GM18870 (cell line): ENCODE data around the gene MARK1.
"Not testable (repeated sequence)": the region's sequence is repeated elsewhere in the genome, so short reads cannot be mapped to it uniquely, and the experiment has no call there.

ENCODE experiments used
- ATAC-seq: cut with Tn5 transposase; IDR thresholded peaks from one replicate; pipeline ENCODE4 v1.9.1; 2021; ENCODE audit warnings: moderate library complexity; ENCODE audit not compliant: unreplicated experiment

MARK1 gene

DNA sequence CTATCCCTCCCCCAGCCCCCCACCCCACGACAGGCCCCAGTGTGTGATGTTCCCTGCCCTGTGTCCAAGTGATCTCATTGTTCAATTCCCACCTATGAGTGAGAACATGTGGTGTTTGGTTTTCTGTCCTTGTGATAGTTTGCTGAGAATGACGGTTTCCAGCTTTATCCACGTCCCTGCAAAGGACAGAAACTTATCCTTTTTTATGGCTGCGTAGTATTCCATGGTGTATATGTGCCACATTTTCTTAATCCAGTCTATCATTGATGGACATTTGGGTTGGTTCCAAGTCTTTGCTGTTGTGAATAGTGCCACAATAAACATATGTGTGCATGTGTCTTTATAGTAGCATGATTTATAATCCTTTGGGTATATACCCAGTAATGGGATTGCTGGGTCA, 77.7 kb downstream of the MARK1 start:
- ATAC-seq = not testable (repeated sequence)

DNA sequence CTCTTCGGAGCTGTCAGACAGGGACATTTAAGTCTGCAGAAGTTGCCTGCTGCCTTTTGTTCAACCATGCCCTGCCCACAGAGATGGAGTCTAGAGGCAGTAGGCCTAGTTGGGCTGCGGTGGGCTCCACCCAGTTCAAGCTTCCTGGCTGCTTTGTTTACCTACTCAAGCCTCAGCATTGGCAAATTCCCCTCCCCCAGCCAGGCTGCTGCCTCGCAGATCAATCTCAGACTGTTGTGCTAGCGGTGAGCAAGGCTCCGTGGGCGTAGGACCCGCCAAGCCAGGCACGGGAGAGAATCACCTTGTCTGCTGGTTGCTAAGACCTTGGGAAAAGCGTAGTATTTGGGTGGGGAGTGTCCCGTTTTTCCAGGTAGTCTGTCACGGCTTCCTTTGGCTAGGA, 83.2 kb downstream of the MARK1 start:
- ATAC-seq = not testable (repeated sequence)

DNA sequence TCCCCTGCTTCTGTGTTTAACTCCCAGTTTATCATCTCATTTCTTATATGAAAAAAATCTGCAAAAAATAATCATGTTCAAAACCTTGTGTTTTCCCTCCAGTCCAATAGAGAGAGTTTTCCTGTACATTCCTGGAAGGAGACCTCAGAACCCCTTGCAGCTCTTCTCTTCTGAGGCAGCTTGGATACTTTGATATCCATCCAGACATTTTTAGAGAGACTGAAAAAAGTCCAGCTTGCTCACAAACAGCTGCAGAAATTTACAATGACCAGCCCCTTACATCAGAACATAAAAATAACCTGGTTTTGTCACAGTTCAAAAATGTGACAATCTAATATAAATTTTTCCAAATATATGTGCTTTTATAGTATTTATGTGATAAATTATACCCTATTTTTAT, 88.9 kb downstream of the MARK1 start:
- ATAC-seq = no peak

DNA sequence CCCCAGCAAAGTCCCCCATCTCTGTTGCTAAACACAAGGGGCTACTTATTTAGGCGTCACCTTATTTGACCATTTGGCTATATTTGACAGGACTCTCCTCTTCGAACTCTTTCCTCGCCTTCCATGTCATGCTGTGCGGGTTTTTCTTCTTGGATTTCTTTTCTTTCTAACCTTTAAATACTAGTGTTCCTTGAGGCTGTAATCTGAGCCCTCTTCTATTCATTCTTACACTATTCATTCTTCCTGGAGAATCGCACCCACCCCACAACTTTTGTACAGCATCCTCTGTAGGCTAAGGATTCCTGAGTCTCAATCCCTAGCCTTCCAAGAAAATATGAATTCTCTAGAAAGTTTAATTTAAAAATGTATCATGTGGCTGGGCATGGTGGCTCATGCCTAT, 100.5 kb downstream of the MARK1 start:
- ATAC-seq = no peak

DNA sequence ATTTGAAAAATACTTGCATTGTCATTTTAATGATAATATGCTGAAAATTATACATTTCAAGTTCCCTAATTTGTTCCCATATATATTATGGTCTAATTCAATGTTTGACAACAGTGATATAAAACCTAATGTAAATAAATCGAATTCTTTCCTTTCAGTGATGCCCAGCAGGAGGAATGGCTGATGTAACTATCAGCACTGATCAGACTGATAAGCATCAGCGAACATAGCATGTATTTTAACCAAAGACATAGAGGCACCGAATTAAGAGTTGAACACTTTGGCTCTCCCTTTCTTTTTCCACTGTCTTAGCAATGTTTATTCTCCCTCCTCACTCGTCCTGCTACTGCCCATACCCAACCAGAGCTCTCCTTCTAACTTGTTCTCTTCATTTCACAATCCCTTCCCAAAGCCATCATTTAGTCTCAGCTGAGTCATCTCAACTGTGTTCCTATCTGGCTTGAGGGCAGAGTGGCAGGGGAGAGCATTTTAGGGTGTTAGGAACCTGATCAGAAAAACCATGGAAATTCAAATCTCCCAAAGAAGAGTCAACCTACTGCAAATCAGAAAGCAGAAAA, 103.4 kb downstream of the MARK1 start:
- no peak for ATAC-seq

DNA sequence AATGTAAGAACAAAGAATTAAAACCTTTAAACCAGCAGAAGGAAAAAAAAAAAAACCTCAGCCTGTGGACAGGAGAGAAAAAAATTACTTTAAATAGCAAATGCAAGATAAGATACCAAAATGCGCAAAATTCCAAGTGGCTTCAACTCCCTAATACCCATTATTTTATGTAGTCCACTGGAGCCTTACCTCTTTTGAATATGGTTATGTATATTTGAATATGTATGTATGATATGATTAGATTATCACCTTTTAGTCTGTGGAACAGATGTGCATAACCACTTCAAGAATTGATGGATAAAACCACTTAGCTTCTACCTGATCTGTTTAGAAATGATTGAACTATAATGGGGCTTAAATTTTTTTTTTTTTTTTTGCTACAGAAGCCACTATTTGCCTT, 109.8 kb downstream of the MARK1 start:
- no peak for ATAC-seq

DNA sequence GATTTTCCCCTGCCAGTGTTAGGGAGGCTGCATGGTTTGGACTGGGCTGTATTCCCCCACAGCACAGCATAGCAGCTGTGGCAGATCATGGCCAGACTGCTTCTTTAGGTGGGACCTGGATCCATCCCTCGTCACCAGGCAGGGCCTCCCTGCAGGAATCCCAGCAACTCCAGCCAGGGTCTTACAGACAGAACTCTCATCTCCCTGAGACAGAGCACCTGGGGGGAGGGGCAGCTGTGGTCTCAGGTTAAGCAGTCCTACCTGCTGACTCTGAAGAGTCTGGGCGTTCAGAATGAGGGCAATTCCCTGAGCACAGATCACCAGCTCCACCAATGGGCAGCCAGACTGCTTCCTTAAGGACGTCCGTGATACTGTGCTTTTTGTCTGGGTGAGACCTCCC, 114.3 kb downstream of the MARK1 start:
- no peak for ATAC-seq

DNA sequence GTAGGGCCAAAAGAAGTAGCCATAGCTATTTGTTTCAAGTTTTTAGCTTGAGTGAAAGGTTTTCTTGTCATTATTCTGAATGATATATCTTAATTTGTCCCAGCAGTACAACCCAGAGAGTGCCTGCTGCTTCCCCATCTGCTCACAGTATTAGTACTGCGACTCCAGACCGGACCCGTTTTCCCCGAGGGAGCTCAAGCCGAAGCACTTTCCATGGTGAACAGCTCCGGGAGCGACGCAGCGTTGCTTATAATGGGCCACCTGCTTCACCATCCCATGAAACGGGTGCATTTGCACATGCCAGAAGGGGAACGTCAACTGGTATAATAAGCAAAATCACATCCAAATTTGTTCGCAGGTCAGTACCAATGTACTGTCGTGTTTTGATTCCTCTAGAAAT, 125.1 kb downstream of the MARK1 start:
- no peak for ATAC-seq

DNA sequence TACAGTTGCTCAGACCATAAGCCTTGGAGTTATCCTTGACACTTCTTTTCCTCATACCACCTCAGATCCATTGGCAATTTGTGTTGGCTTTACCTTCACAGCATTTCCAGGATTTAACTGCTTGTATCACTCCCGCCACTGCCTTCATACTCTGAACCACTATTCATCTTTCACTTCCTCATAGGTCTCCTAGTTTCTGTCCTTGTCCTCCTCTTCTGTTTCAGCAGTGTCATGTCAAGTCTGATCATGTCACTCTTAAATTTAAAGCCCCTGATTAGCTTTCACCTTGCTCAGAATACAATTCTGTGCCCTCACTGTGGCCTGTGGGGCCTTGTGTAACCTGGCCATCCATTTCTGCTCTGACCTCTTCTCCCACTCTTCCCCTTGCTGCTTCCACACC, 127.6 kb downstream of the MARK1 start:
- ATAC-seq = peak; percentile 94

DNA sequence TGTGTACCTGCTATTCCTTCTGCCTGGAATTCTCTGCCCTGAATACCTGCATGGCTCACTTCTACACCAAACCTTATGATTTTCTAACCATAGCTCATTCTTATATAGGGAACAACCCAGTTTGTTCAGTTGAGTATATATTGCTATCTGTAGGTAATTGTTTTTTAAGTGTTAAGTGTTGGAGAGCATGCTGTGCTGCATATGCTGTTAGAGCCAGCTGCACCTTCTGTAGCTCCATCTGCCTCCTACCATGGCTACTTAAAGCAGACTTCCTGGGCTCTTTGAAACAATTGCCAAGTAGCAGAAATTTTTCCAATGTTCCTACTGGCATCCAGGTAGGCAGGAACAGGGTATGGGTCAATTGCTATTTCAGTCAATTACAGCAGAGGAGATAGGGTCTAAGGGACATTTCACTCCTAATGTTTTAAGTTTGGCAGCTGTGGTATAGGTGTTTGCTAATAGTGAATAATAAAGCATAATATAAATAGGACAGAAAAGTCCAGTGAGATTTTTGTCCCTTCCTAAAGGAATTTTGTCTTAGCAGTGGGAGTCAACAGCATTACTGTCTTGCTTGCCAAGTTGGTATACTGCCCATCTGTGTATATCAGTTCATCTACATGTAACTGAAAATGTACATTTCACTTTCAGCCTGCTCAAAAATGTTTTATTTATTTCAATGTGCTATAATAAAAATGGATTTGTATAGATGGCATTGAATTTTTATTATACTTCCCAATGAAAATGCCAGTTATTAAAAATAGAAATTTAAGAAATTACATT, 128.2 kb downstream of the MARK1 start:
- ATAC-seq = no peak

DNA sequence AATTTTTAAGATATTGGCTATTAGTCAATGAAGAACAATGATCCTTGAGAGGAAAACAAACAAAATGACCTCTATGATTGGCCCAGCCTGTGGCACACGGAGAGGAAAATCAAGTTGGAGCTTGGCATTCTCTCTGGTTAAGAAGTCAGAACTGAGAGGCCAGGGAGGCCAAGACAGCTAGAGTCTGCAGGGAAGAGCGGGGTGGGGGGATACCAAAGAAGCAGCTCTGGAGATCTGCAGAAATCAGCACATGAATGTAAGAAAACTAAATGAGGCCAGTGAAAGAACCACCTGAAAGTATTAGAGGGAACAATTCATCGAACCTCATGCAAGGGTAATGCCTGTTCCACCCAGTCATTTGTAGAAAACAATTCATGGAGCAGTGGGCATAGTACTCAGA, 138.4 kb downstream of the MARK1 start:
- no peak for ATAC-seq

DNA sequence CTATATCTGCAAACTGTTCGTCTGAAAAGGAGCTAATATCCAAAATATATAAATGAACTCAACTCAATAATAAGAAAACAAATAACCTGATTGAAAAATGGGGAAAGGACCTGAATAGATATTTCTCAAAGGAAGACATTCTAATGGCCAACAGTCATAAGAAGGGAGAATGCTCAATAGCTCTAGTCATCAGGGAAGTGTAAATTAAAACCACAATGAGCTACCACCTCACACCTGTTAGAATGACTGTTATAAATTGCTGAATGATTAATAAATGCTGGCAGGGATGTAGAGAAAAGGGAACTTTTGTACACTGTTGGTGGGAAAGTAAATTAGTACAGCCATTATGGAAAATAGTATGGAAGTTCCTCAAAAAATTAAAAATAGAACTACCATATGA, 141.1 kb downstream of the MARK1 start:
- ATAC-seq = no peak

DNA sequence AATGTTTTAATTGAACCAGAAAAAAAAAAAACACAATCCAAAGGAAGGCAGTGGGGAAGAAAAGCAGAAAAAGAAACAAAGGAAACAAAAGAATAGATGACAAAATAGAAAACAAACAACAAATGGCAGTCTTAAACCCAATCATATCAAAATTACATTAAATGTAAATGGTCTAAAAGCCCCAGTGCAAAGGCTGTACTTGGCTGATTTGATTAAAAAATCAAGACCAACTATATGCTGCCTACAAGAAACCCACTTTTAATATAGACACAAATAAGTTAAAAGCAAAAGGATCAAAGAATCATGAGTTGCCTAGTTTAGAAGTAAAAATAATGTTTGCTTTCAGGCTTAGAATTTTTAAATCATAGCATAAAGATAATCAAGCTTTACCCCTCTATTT, 142.4 kb downstream of the MARK1 start:
- no peak for ATAC-seq

DNA sequence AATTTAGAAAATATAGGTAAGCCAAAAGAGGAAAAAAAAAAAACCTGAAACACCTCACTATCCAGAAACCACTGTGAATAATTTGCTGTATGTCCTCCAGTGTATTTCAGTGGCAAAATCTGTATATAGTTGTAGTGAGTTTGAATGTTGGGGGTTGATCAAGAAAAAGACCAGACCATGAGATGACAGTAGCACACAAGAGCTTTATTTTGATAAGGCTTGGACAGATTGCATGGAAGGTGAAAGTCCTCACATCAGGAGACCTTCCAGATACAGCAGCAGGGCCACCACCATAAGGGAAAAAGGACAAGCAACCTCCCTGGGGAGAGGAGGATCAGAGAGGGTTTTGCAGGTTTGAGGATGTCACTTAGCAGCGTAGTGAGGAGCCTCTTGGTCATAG, 146.0 kb downstream of the MARK1 start:
- no peak for ATAC-seq

DNA sequence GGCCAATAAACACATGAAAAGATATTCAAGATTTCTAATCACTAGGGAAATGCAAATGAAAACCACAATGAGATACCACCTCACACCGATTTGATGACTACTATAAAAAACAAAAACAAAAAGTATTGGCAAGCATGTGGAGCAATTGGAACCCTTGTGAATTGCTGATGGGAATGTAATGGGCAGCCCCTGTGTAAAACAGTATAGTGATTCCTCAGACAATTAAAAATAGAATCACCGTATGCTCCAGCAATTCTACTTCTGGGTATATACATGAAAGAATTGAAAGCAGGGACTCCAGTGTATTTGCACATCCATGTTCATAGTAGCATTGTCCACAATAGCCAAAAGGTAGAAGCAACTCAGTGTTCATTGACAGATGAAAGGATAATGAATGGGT, 149.3 kb downstream of the MARK1 start:
- no peak for ATAC-seq

DNA sequence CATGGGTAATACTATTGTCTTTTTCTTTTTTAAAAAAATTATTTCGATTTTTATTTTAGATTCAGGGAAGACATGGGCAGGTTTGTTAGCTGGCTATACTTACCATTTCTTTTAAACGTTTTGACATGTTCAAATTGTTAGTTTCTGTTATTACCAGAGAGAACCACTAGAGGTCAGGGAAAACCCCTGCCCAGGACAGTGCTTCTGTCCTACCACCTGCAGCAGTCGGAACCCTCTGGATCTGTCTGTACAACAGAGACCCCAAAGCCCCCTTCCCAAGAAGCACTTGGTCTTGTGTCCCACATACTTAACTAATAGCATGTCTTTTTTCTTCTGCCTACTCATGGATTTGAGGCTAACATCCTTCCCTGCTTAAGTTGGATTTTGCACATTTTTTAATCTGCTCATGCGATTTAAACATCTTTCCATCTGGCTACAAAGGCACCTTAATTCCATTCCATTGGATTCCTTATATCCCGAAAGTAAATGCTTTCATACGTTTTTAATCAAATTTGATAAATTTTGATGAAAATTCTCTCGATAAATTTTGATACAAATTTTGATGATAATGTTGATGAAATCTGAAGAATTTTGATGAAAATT, 152.2 kb downstream of the MARK1 start:
- peak; percentile 94 for ATAC-seq

DNA sequence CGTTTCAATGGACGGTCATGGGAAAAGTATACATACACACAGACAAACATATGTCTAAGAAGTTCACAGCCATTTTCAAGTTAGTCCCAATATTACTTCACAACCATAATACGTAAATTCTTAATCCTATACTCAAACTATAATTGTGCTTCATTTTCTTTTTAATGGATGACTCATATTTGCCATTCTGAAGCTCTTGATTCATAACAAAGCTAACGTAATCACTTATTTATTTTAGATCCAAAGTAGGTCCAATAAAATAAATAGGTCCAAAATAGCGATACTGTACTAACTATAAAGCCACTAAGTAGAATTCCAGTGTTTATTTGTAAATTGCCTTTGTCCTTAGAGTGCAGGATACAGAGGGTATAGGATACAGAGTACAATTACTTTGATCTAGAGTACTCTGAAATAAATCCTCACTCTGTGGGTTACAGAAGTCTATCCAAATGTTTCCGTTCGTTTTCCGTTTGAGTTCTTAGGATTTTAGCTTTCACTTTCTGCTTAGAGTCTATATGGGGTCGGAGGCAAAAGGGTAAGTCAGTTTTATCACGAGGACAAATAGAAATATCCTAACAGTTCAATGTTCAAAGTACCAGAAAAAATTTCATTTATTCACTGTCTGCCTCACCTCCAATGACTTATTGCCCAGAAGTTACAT, 153.4 kb downstream of the MARK1 start:
- no peak for ATAC-seq

DNA sequence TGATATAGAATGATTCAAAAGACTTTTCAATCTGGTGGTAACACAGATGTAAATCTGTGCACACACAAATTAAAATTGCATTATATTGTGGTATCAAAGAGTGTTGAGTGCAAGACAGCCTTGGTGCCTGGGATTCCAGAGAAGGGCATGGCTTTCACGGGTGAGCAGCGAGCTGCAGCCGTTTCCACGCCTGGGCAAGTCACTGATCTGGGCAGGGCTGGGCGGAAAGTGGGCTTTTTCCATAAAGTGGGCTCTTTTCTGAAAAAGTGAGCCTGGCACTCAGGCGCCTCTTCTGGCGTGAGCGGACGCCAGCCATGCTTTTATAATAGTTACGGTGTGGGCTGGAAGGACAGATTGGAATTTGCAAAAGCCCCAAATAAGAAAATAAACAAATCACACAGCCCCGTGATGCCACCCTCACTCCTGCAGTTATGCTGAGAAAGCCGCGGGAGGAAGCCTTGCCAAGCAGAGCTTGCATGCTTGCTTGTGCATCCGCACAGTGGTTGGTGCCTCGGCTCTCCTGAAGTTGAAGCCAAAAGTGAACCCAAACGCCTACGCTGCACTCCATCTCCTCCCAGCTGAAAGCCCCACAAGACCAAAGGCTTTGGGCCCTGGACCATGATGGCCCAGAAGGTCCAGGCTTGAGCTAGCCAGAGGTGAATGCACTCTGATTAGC, 155.1 kb downstream of the MARK1 start:
- no peak for ATAC-seq

DNA sequence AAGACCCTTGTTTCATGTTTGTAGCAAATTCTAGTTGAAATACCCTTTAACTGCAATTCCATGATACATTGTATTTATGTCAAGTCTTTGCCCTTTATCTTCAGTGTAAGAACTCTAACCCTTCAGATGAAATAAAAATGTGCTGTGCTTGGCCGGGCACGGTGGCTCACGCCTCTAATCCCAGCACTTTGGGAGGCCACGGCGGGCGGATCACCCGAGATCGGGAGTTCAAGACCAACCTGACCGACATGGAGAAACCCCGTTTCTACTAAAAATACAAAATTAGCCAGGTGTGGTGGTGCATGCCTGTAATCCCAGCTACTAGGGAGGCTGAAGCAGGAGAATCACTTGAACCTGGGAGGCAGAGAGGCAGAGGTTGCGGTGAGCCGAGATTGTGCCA, 155.8 kb downstream of the MARK1 start:
- not testable (repeated sequence) for ATAC-seq

DNA sequence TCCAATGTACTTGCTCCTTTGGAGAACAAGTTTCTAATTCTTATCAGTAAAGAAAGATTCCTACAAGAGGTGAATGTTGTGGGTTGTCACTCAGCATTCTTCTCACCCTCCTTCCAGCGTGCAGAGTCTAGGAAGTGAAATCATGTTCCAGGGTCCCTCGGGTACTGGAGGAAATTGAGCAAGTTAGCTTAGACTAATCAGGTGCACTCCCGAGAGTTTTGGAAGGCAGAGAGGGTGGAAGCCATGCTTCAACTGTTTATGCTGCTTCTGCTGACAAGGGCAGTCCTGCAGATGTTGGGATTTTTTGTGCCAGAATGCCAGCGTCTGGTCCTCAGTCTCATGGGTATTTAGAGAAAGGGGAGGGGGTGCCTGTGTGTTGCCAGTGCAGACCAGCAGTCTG, 157.0 kb downstream of the MARK1 start:
- ATAC-seq = no peak

DNA sequence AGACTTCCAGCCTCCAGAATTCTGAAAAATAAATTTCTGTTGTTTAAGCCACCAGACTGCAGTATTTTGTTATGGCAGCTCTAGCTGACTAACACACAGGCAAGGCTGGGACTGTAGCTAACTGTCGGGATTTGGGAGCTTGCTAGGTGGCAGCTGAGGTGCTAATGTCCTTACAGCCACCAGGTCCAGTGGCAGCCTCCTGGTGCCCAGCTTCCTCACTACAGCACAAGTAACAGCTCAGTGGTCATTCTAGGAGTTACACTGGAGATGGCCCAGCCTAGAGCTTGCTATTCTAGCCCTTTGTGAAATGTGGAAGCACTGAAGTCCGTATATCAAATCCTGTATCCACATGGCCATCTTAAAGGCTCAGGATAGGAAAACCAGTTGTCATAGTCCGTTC, 157.9 kb downstream of the MARK1 start:
- no peak for ATAC-seq
